Endothelial cell (in vitro differentiated cells): ENCODE data around the gene PLEKHF1. TPM values are rescaled to one million over a fixed set of nuclear protein-coding genes. Genes with fewer than 3 reads are reported as not detected.

Experiments used
- DNase-seq: peaks from one replicate; pipeline ENCODE4 v3.0.0; 2021; ENCODE audit warnings: low spot score
- H3K27ac Mint-ChIP-seq: one replicate; pipeline ENCODE4 v1.8.0; 2021; ENCODE audit warnings: mixed read lengths, inconsistent platforms; ENCODE audit not compliant: unreplicated experiment
- H3K27me3 Mint-ChIP-seq: one replicate; pipeline ENCODE4 v1.8.0; 2021; ENCODE audit warnings: mild to moderate bottlenecking, moderate library complexity, mixed read lengths, inconsistent platforms; ENCODE audit not compliant: unreplicated experiment
- H3K36me3 Mint-ChIP-seq: one replicate; pipeline ENCODE4 v1.8.0; 2021; ENCODE audit warnings: mild to moderate bottlenecking, low read depth, mixed read lengths, inconsistent platforms; ENCODE audit not compliant: unreplicated experiment
- H3K4me1 Mint-ChIP-seq: one replicate; pipeline ENCODE4 v1.8.0; 2021; ENCODE audit warnings: mild to moderate bottlenecking, mixed read lengths, inconsistent platforms; ENCODE audit not compliant: unreplicated experiment
- H3K4me3 Mint-ChIP-seq: one replicate; pipeline ENCODE4 v1.8.0; 2021; ENCODE audit warnings: mild to moderate bottlenecking, mixed read lengths, inconsistent platforms; ENCODE audit not compliant: unreplicated experiment
- H3K9me3 Mint-ChIP-seq: one replicate; pipeline ENCODE4 v1.8.0; 2021; ENCODE audit warnings: mixed read lengths, inconsistent platforms; ENCODE audit not compliant: unreplicated experiment
- long read RNA-seq: library from polyadenylated mRNA; unstranded; transcript quantifications from one replicate; pipeline ENCODE4 v2.0.0, GENCODE V29; 2020; ENCODE audit not compliant: unreplicated experiment
- total RNA-seq: library from RNA; stranded (reverse); fragmentation: NEBNext Ultra II Directional; extraction: Animal tissue kit (Norgen Biotek cat#: 25700); gene quantifications from one replicate; pipeline ENCODE4 v1.2.1, GENCODE V29; 2021; ENCODE audit not compliant: unreplicated experiment
- TF ChIP-seq, protein P1 (sequence below): fragments of 200-600 bp; sonication (generic); IDR thresholded peaks from one replicate; pipeline ENCODE4 v1.5.0; 2021; ENCODE audit warnings: antibody characterized with exemption; ENCODE audit not compliant: unreplicated experiment

PLEKHF1 gene, protein sequence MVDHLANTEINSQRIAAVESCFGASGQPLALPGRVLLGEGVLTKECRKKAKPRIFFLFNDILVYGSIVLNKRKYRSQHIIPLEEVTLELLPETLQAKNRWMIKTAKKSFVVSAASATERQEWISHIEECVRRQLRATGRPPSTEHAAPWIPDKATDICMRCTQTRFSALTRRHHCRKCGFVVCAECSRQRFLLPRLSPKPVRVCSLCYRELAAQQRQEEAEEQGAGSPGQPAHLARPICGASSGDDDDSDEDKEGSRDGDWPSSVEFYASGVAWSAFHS
- total RNA-seq, result 0.77 TPM
- long read RNA-seq, partial matches to known transcripts, result 0 of 2 reads
- long read RNA-seq, other reads (novel, unspliced or antisense), result 1 of 2 reads

DNA sequence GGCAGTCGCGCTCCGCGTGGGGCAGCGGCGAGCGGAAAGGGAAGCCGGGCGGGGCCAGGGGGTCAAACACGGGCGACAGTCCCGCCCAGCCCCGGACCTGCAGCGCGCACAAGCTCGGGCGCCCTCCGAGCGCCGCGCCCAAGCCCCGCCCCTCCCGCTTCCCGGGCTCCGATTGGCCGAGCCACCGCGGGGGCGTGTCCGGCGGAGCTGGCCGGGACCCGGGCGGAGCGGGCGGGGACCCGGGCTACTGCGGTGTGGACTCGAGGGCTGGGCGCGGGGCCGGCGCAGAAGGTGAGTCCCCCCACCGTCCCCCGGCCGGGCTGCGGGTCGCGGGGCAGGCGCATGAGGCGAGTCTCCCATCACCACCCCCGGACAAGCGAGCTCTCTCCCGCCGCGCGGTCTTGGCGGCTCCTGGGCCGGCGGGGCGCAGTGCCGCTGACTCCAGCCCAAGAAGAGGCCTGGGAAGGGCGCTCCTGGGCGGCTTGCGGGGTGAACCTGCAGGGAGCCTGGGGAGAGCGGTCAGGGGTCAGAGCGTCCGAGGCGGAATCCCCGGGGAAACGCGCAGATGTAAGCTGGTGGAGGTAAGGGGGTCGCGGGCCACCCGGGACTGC is at the start of gene PLEKHF1:
PLEKHF1 (plus strand) TSS at position 247 of the 611 bp plus-strand sequence. CDS start 8,379 bp downstream, outside the sequence.
- no peak within 1 kb of the TSS for H3K27ac Mint-ChIP-seq
- H3K4me3 Mint-ChIP-seq, result peak within 1 kb of the TSS; percentile 78
- no peaks in the 10 kb centered on the region for H3K9me3 Mint-ChIP-seq
- peaks cover 12% of the 10 kb centered on the region for H3K4me1 Mint-ChIP-seq
- TF ChIP-seq, protein P1, sequence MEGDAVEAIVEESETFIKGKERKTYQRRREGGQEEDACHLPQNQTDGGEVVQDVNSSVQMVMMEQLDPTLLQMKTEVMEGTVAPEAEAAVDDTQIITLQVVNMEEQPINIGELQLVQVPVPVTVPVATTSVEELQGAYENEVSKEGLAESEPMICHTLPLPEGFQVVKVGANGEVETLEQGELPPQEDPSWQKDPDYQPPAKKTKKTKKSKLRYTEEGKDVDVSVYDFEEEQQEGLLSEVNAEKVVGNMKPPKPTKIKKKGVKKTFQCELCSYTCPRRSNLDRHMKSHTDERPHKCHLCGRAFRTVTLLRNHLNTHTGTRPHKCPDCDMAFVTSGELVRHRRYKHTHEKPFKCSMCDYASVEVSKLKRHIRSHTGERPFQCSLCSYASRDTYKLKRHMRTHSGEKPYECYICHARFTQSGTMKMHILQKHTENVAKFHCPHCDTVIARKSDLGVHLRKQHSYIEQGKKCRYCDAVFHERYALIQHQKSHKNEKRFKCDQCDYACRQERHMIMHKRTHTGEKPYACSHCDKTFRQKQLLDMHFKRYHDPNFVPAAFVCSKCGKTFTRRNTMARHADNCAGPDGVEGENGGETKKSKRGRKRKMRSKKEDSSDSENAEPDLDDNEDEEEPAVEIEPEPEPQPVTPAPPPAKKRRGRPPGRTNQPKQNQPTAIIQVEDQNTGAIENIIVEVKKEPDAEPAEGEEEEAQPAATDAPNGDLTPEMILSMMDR, result no peak
- DNase-seq, result peak; percentile 91
- H3K27me3 Mint-ChIP-seq, result peaks cover 18% of the 10 kb centered on the region
- peaks cover 3% of the 10 kb centered on the region for H3K36me3 Mint-ChIP-seq

DNA sequence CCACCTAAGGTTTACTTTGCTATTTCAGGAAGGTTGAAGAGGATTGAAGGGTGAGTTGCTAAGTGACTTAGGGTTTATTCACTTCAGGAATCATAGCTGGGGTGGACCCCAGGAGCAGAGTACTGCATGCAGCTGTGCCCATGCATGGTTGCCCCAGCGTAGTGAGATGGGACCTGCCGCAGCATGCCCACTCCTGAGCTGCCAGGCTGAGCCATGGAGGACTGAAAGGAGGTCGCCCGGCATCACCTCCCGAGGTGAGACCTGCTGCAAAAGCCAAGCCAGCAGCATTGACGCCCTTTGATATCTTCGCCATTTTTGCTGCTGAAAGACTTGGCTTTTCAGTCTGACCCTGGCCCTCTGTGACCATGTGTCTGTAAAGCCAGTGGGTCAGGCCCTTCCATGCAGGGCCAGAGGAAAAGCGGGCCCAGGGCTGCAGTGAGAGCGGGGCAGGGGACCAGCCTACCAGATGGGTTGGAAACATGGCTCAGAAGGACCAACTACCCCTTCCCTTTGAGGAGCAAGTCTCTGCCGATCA is 49.3 kb upstream of the PLEKHF1 start:
- H3K27me3 Mint-ChIP-seq, result peaks cover 3% of the 10 kb centered on the region
- DNase-seq, result no peak
- no peak overlapping the region for H3K27ac Mint-ChIP-seq
- TF ChIP-seq, protein P1, result no peak
- no peaks in the 10 kb centered on the region for H3K9me3 Mint-ChIP-seq
- no peaks in the 10 kb centered on the region for H3K4me1 Mint-ChIP-seq
- H3K4me3 Mint-ChIP-seq, result no peak overlapping the region
- H3K36me3 Mint-ChIP-seq, result peaks cover 30% of the 10 kb centered on the region

DNA sequence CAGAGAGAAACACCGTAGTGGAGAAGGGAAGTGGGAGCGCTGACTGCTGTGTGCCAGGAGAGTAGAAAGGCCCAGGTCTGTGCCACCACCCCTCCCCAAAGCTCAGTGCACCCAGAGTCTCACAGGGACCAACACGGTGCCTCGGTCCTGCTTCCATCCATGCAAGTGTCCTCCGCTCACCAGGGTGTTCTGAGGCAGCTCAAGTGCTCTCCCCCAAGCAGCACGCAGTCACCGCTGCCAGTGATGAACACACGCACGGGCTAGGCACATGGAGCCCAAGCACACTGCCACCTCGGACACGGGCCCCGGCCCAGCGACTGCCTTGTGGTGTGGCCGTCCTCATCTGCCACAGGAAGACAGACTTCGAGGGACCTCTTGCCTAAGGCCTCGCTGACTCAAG is 48.7 kb upstream of the PLEKHF1 start:
- no peak overlapping the region for H3K27ac Mint-ChIP-seq

DNA sequence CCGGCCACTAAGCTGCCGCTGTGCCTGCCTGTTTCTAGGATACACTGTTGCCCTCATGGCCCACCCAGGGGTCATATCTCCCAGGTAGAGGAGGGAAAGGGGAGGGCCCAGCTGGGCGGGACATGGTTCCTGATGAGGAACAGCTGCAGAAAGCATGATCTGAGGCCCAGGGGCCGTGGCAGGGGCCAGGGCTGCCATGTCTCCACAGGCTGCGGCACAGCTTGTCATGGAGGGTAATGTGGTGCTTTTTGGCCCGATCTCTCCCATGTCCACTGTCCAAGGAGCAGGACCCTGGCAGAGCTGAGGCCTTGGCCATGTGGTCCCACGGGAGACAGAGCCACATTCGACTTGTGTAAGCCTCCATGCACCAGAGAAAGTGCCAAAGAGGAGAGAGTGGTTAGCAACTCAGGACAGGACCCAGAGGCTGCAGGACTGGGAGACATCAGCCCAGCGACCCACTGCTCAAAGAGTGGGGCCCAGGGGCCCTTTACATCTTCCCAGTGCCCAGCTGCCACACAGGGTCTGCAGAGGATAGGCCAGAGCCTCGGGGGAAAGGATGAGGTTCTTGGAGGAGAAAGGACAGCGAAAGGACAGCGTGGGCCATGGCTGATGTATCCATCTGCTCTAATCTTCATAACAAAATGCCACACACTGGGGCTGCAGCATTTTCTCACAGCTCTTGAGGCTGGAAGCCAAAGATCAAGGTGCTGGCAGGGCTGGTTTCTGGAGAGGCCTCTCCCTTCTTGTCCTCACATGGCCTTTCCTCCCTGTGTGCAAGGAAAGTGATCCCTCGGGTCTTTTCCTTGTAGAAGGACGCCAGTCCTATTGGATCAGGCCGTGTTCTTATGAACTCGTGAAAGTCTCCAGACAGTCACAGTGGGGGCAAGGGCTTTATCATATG is 47.6 kb upstream of the PLEKHF1 start:
- Mint-ChIP-seq H3K27ac (no peak overlapping the region), H3K27me3 (peaks cover 6% of the 10 kb centered on the region), H3K9me3 (no peaks in the 10 kb centered on the region), H3K4me1 (peaks cover 4% of the 10 kb centered on the region), H3K4me3 (no peak overlapping the region), H3K36me3 (peaks cover 19% of the 10 kb centered on the region)
- TF ChIP-seq, protein P1, result no peak
- DNase-seq, result no peak

More for the DNA sequence above, 48.7 kb upstream of the PLEKHF1 start:
- Mint-ChIP-seq H3K4me1 (peaks cover 4% of the 10 kb centered on the region), H3K27me3 (peaks cover 8% of the 10 kb centered on the region), H3K36me3 (peaks cover 27% of the 10 kb centered on the region), H3K4me3 (no peak overlapping the region), H3K9me3 (no peaks in the 10 kb centered on the region)
- no peak for DNase-seq
- TF ChIP-seq, protein P1, result no peak
